Keratinocyte (primary cell): ENCODE results near the gene IMPACT. TPM values are rescaled to one million over a fixed set of nuclear protein-coding genes. Genes with fewer than 3 reads are reported as not detected.

Source experiments
- DNase-seq: peaks from one replicate; pipeline ENCODE4 v3.0.0-alpha.2; 2011; ENCODE audit warnings: low read depth, missing footprints, low spot score
- FAIRE-seq: peaks from 2 replicates; lab custom pipeline; 2011; peaks lifted over from hg19 to GRCh38; lab: Jason Lieb, UNC
- H2AFZ ChIP-seq: 2 replicates; pipeline ENCODE4 v1.6.0; 2012; ENCODE audit warnings: low read length, control low read depth, inconsistent platforms; ENCODE audit not compliant: control insufficient read depth
- H3K27ac ChIP-seq: 2 replicates; pipeline ENCODE4 v1.5.1; 2011; ENCODE audit warnings: low read length; ENCODE audit not compliant: control insufficient read depth, insufficient read depth
- H3K27me3 ChIP-seq: 3 replicates; pipeline ENCODE4 v1.6.0; 2011; ENCODE audit warnings: low read length; ENCODE audit not compliant: control insufficient read depth, insufficient read depth; ENCODE audit errors: extremely low read depth
- H3K36me3 ChIP-seq, 2 experiments: 2 replicates in 1 of 2; 3 replicates in 1 of 2; pipeline ENCODE4 v1.5.1; 2011; ENCODE audit warnings: low read length in 2 of 2, mild to moderate bottlenecking in 1 of 2; ENCODE audit not compliant: control insufficient read depth in 2 of 2, insufficient read depth in 2 of 2; ENCODE audit errors: extremely low read depth in 1 of 2
- H3K4me1 ChIP-seq: 3 replicates; pipeline ENCODE4 v1.5.1; 2011; ENCODE audit warnings: low read length; ENCODE audit not compliant: control insufficient read depth, insufficient read depth; ENCODE audit errors: extremely low read depth
- H3K4me2 ChIP-seq: 3 replicates; pipeline ENCODE4 v1.6.0; 2011; ENCODE audit warnings: low read depth, low read length; ENCODE audit not compliant: control insufficient read depth, insufficient read depth; ENCODE audit errors: extremely low read depth
- H3K4me3 ChIP-seq, 3 experiments: fragments of 200-600 bp in 1 of 3; sonication (generic) in 1 of 3; 2 replicates in 2 of 3; 3 replicates in 1 of 3; pipeline ENCODE4 v1.5.1; 2011 to 2016; ENCODE audit warnings: low read length in 3 of 3, mild to moderate bottlenecking in 3 of 3, control low read depth in 2 of 3, inconsistent platforms in 1 of 3, low read depth in 1 of 3, mixed read lengths in 1 of 3, mixed run types in 1 of 3, moderate library complexity in 1 of 3; ENCODE audit not compliant: control insufficient read depth in 2 of 3, insufficient read depth in 2 of 3; ENCODE audit errors: extremely low read depth in 1 of 3
- H3K79me2 ChIP-seq: 2 replicates; pipeline ENCODE4 v1.6.0; 2012; ENCODE audit warnings: low read length; ENCODE audit not compliant: control insufficient read depth, insufficient read depth
- H3K9ac ChIP-seq: 3 replicates; pipeline ENCODE4 v1.6.0; 2011; ENCODE audit warnings: low read length; ENCODE audit not compliant: control insufficient read depth, insufficient read depth; ENCODE audit errors: extremely low read depth
- H3K9me1 ChIP-seq: 3 replicates; pipeline ENCODE4 v1.6.0; 2011; ENCODE audit warnings: low read length; ENCODE audit not compliant: control insufficient read depth, insufficient read depth; ENCODE audit errors: extremely low read depth
- H3K9me3 ChIP-seq: 2 replicates; pipeline ENCODE4 v1.5.1; 2012; ENCODE audit warnings: low read depth, low read length; ENCODE audit not compliant: control insufficient read depth
- H4K20me1 ChIP-seq: 3 replicates; pipeline ENCODE4 v1.6.0; 2011; ENCODE audit warnings: low read length; ENCODE audit not compliant: control insufficient read depth, insufficient read depth; ENCODE audit errors: extremely low read depth
- CTCF ChIP-seq, 3 experiments: IDR thresholded peaks in 1 of 3; conservative IDR thresholded peaks in 1 of 3; optimal IDR thresholded peaks in 1 of 3; 2 replicates in 2 of 3; 3 replicates in 1 of 3; pipeline versions ENCODE3 to v1.5.1; 2011; ENCODE audit warnings: low read length in 3 of 3, mild to moderate bottlenecking in 3 of 3, moderate library complexity in 2 of 3, control low read depth in 1 of 3, inconsistent platforms in 1 of 3; ENCODE audit not compliant: insufficient read depth in 2 of 3; ENCODE audit errors: extremely low read depth in 1 of 3
- EZH2 ChIP-seq: IDR thresholded peaks from one replicate; pipeline ENCODE4 v1.6.1; 2012; ENCODE audit warnings: inconsistent platforms, mild to moderate bottlenecking, low read length, moderate library complexity
- dilution Hi-C: fragments of 300-500 bp; cut with MboI; formaldehyde crosslinking; loops from one replicate; pipeline ENCODE4 v1.7.0; 2020; ENCODE audit warnings: low sequenced_read_pairs; ENCODE audit not compliant: extremely low pct_ligation_motif_present
- polyA minus RNA-seq, 3 experiments: library from RNA; depleted of rRNA, polyadenylated mRNA; stranded (reverse); fragments of >200 nt; gene quantifications; 1 replicate in 1 of 3; 2 replicates in 1 of 3; 3 replicates in 1 of 3; pipeline ENCODE4 v1.2.3, GENCODE V29; 2011
- polyA plus RNA-seq, 5 experiments: library from polyadenylated mRNA; depleted of rRNA in 3 of 5; stranded (reverse) in 3 of 5; stranded (forward) in 1 of 5; unstranded in 1 of 5; fragments of >200 nt; gene quantifications; 1 replicate in 1 of 5; 2 replicates in 3 of 5; 3 replicates in 1 of 5; pipeline versions ENCODE4 v1.2.1 to v1.2.3, GENCODE V29; 2011 to 2012; ENCODE audit warnings: missing spikeins in 2 of 5, low read depth in 1 of 5, low replicate concordance in 1 of 5

Gene IMPACT
- 18.8 to 35.3 TPM (median 23.7 TPM) in 3 replicates for polyA plus RNA-seq
- polyA plus RNA-seq (2011; ENCODE audit: low read depth): 95.5 TPM
- polyA plus RNA-seq (2011; cell fraction: cytosol; rRNA removed): 21.6 and 39.5 TPM in 2 replicates
- polyA plus RNA-seq (2011; cell fraction: nucleus; rRNA removed): 14.3 and 17.9 TPM in 2 replicates
- polyA plus RNA-seq (2012; ENCODE audit: low replicate concordance): 26.2 and 26.3 TPM in 2 replicates
- 2.2 to 20.0 TPM (median 13.4 TPM) in 3 replicates for polyA minus RNA-seq
- 14.4 TPM for polyA minus RNA-seq (2011; cell fraction: cytosol; rRNA and poly(A)+ RNA removed)
- 4.1 and 9.5 TPM in 2 replicates for polyA minus RNA-seq (2011; cell fraction: nucleus; rRNA and poly(A)+ RNA removed)

- Histone ChIP-seq H3K9ac (peak within 1 kb of the TSS; percentile 94), H3K4me1 (peaks cover 12% of the 10 kb centered on the region), H3K27me3 (no peaks in the 10 kb centered on the region), H3K36me3 (peaks cover 2 to 5% of the 10 kb centered on the region in 2 experiments), H3K4me3 (peak within 1 kb of the TSS; percentile 84 to 97 (median 90)), H3K9me3 (no peaks in the 10 kb centered on the region), H2AFZ (peak within 1 kb of the TSS; percentile 93), H3K9me1 (no peaks in the 10 kb centered on the region), H3K27ac (peak within 1 kb of the TSS; percentile 91), H3K4me2 (peak within 1 kb of the TSS; percentile 93), H4K20me1 (no peaks in the 10 kb centered on the region), H3K79me2 (peaks cover 13% of the 10 kb centered on the region)
- TF ChIP-seq CTCF (optimal IDR thresholded peaks at IDR 0.05 in 1 of 3, IDR thresholded peaks at IDR 0.05 in 1 of 3, conservative IDR thresholded peaks at IDR 0.05 in 1 of 3; ENCODE audit: extremely low read depth in 1 of 3, insufficient read depth in 2 of 3, low read length in 3 of 3): no peak
- no peak for TF ChIP-seq EZH2
- FAIRE-seq (no peak), DNase-seq (peak; percentile 15)
- dilution Hi-C loops: no loop called here
Measured at GRCh38 chr18:24426398-24427294, at the start of gene IMPACT. Gene IMPACT, plus strand, starts transcription at chr18:24426670. Its CDS starts 87 bp downstream, at chr18:24426757.

- dilution Hi-C loops: no loop called here
- no peaks in the 10 kb centered on the region for H3K9me1 ChIP-seq
- no peak overlapping the region for H3K4me3 ChIP-seq
- no peak for FAIRE-seq
- no peak for DNase-seq
- no peaks in the 10 kb centered on the region for H3K9me3 ChIP-seq
- H3K4me2 ChIP-seq: no peak overlapping the region
- H3K4me1 ChIP-seq: peaks cover 2% of the 10 kb centered on the region
- H2AFZ ChIP-seq: no peak overlapping the region
- no peaks in the 10 kb centered on the region for H4K20me1 ChIP-seq
- H3K79me2 ChIP-seq: no peaks in the 10 kb centered on the region
- peaks cover 0 to 3% of the 10 kb centered on the region in 2 experiments for H3K36me3 ChIP-seq
- H3K9ac ChIP-seq: no peak overlapping the region
- H3K27me3 ChIP-seq: no peaks in the 10 kb centered on the region
- TF ChIP-seq EZH2 (no peak), CTCF (optimal IDR thresholded peaks at IDR 0.05 in 1 of 3, IDR thresholded peaks at IDR 0.05 in 1 of 3, conservative IDR thresholded peaks at IDR 0.05 in 1 of 3; ENCODE audit: extremely low read depth in 1 of 3, insufficient read depth in 2 of 3, low read length in 3 of 3) (no peak)
- no peak overlapping the region for H3K27ac ChIP-seq
Measured at GRCh38 chr18:24378598-24378997, 47.9 kb upstream of the IMPACT start.
